CD8-positive, alpha-beta memory T cell (primary cell): Measurements from ENCODE around the gene DUSP28. TPM values are rescaled to one million over a fixed set of nuclear protein-coding genes. Genes with fewer than 3 reads are reported as not detected.

Experiments used
- CTCF ChIA-PET: fragments of 350-600 bp; sonication (Branson Sonifier 250); formaldehyde crosslinking; loops from one replicate; lab custom pipeline; 2021; ENCODE audit warnings: antibody characterized with exemption; lab: Charles Lee
- POLR2A ChIA-PET: fragments of 350-600 bp; sonication (Branson Sonifier 250); formaldehyde crosslinking; loops from one replicate; lab custom pipeline; 2021; ENCODE audit warnings: antibody characterized with exemption; lab: Charles Lee
- DNase-seq, 5 donors: peaks; one replicate each; pipeline versions ENCODE4 v3.0.0 to v3.0.0-alpha.2; 2020 to 2022; ENCODE audit warnings: mixed read lengths in 1 of 5
- H3K27ac ChIP-seq: one replicate; pipeline ENCODE4 v1.7.0; 2013; ENCODE audit warnings: low read depth, mild to moderate bottlenecking, low read length, moderate library complexity
- H3K27me3 ChIP-seq: 2 replicates; pipeline ENCODE4 v1.7.0; 2013; ENCODE audit warnings: low read length, mild to moderate bottlenecking; ENCODE audit not compliant: insufficient read depth, poor library complexity, severe bottlenecking
- H3K36me3 ChIP-seq: 2 replicates; pipeline ENCODE4 v1.7.0; 2013; ENCODE audit warnings: mild to moderate bottlenecking, low read length, moderate library complexity; ENCODE audit not compliant: insufficient read depth
- H3K4me1 ChIP-seq: 2 replicates; pipeline ENCODE4 v1.7.0; 2013; ENCODE audit warnings: mild to moderate bottlenecking, low read length, moderate library complexity; ENCODE audit not compliant: insufficient read depth
- H3K4me3 ChIP-seq: 2 replicates; pipeline ENCODE4 v1.7.0; 2013; ENCODE audit warnings: mild to moderate bottlenecking, low read length
- H3K9me3 ChIP-seq: 2 replicates; pipeline ENCODE4 v1.7.0; 2013; ENCODE audit warnings: mild to moderate bottlenecking, low read length
- H3K27ac Mint-ChIP-seq, 8 donors: one replicate each; pipeline ENCODE4 v1.8.0; 2020 to 2021; ENCODE audit warnings: mixed read lengths in 8 of 8, mild to moderate bottlenecking in 6 of 8, inconsistent platforms in 3 of 8, moderate library complexity in 3 of 8
- H3K27me3 Mint-ChIP-seq, 2 donors: one replicate each; pipeline ENCODE4 v1.8.0; 2020 to 2021; ENCODE audit warnings: mixed read lengths in 2 of 2, mild to moderate bottlenecking in 1 of 2, moderate library complexity in 1 of 2
- H3K36me3 Mint-ChIP-seq, 3 donors: one replicate each; pipeline ENCODE4 v1.8.0; 2020 to 2021; ENCODE audit warnings: mixed read lengths in 3 of 3, inconsistent platforms in 1 of 3, mild to moderate bottlenecking in 1 of 3
- H3K4me1 Mint-ChIP-seq, 3 donors: one replicate each; pipeline ENCODE4 v1.8.0; 2020 to 2021; ENCODE audit warnings: mixed read lengths in 3 of 3, inconsistent platforms in 1 of 3, mild to moderate bottlenecking in 1 of 3
- H3K4me3 Mint-ChIP-seq, 7 donors: one replicate each; pipeline ENCODE4 v1.8.0; 2020 to 2021; ENCODE audit warnings: mixed read lengths in 7 of 7, mild to moderate bottlenecking in 6 of 7, moderate library complexity in 4 of 7, inconsistent platforms in 2 of 7
- H3K9me3 Mint-ChIP-seq, 5 donors: one replicate each; pipeline ENCODE4 v1.8.0; 2020 to 2022; ENCODE audit warnings: mixed read lengths in 5 of 5, mild to moderate bottlenecking in 3 of 5, moderate library complexity in 2 of 5, inconsistent platforms in 1 of 5
- polyA plus RNA-seq: library from polyadenylated mRNA; unstranded; fragments of 300-500 nt; fragmentation: Illumina TruSeq; gene quantifications from one replicate; pipeline ENCODE4 v1.2.3, GENCODE V29; 2021
- total RNA-seq, 2 experiments: library from RNA; stranded (reverse); gene quantifications; one replicate each; pipeline ENCODE4 v1.2.3, GENCODE V29; 2021

DUSP28 gene
- total and polyA plus RNA-seq, 3 experiments from 2014 or later, result 7.0 to 22.0 (median 7.0) TPM

DNA sequence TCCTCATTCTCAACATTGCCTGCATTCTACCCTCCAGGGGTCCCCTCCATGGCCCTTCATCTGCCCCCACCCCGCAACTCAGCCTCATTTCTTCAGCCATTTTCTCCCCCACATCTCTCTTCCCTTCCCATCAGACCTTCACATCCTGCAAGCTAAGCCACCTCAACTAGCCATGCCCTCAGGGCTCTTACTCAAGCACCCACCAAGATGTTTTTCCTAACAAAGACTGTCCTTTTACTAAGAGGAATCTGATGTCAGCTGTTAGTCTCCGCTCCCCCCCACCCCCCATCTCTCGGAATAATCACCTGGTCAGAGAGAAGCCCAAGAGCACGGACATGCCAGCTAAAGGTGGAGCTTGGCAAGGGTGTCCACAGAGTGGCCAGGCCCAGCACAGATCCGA, 21.7 kb downstream of the DUSP28 start:
- H3K27me3 ChIP-seq, result no peaks in the 10 kb centered on the region
- ChIA-PET POLR2A (interaction anchor here (0.7 kb wide), 1 partner anchor 16 kb away, joined by 3 read pairs; no protein-coding TSS in a partner anchor), CTCF (interaction anchor here (1.0 to 1.8 kb wide), 2 partner anchors 21 to 68 kb away, joined by 3 to 4 read pairs; partner anchors contain the start of gene DUSP28)
- H3K27ac ChIP-seq, result no peak overlapping the region
- Mint-ChIP-seq H3K4me3 (peak overlapping the region in 1 of 7 donors; percentile 61), H3K36me3 (peaks cover 6 to 42% (median 7%) of the 10 kb centered on the region in 3 donors), H3K27me3 (no peaks in the 10 kb centered on the region), H3K9me3 (no peaks in the 10 kb centered on the region), H3K27ac (peak overlapping the region in 4 of 8 donors; percentile 42 to 64 (median 55)), H3K4me1 (peaks cover 42 to 66% (median 58%) of the 10 kb centered on the region in 3 donors)
- H3K36me3 ChIP-seq, result peaks cover 5% of the 10 kb centered on the region
- no peak overlapping the region for H3K4me3 ChIP-seq
- no peak for DNase-seq
- no peaks in the 10 kb centered on the region for H3K9me3 ChIP-seq
- H3K4me1 ChIP-seq, result peaks cover 37% of the 10 kb centered on the region

DNA sequence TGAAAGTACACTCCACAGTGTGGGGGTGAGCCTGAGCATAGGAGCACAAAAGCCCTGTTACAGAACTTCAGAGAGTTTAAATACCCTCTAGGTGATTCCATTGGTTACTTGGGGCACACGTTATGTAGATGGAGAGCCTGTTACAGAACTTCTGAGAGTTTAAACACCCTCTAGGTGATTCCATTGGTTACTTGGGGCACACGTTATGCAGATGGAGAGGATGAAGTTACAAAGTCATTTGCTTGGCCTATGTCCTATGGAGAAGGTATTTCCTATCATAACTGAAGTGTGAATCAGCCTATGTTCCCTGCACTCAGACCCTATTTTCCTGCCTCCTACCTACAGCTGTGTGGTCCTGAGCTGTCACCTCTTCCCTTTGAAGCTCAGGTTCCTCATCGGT, 22.6 kb downstream of the DUSP28 start:
- H3K9me3 Mint-ChIP-seq, result no peaks in the 10 kb centered on the region
- Histone ChIP-seq H3K4me1 (peaks cover 44% of the 10 kb centered on the region), H3K4me3 (no peak overlapping the region), H3K36me3 (peaks cover 5% of the 10 kb centered on the region), H3K27me3 (no peaks in the 10 kb centered on the region), H3K27ac (no peak overlapping the region), H3K9me3 (no peaks in the 10 kb centered on the region)
- H3K4me3 Mint-ChIP-seq, result peak overlapping the region in 1 of 7 donors; percentile 61
- POLR2A ChIA-PET, result no interaction called here
- peaks cover 6 to 39% (median 7%) of the 10 kb centered on the region in 3 donors for H3K36me3 Mint-ChIP-seq
- H3K27ac Mint-ChIP-seq, result peak overlapping the region in 3 of 8 donors; percentile 42 to 55 (median 52)
- H3K27me3 Mint-ChIP-seq, result no peaks in the 10 kb centered on the region
- no peak for DNase-seq
- H3K4me1 Mint-ChIP-seq, result peaks cover 49 to 73% (median 66%) of the 10 kb centered on the region in 3 donors
- CTCF ChIA-PET, result interaction anchor here (1.8 kb wide), 1 partner anchor 69 kb away, joined by 4 read pairs; no protein-coding TSS in a partner anchor

DNA sequence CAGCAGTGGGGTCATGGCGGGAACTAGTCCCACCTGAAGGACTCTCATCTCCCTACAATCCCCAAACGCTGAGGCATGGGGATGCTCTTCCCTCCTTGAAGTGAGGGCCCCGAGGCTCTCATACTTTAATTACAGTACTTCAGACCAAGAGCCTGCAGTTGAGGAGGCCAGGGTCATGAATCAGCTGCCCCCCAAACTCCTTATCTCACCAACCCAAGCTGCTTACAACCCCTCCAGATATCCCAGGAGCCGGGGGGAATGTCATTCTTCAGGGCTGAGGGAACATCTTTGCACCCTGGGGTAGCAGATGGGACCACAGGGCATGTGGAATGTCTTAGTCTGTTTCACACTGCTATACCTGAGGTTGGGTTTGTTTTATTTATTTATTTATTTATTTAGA, 23.6 kb downstream of the DUSP28 start:
- Histone ChIP-seq H3K27ac (no peak overlapping the region), H3K4me1 (peaks cover 50% of the 10 kb centered on the region), H3K9me3 (no peaks in the 10 kb centered on the region), H3K27me3 (no peaks in the 10 kb centered on the region), H3K36me3 (peaks cover 5% of the 10 kb centered on the region), H3K4me3 (no peak overlapping the region)
- ChIA-PET CTCF (interaction anchor here (4.4 kb wide), 1 partner anchor 28 kb away, joined by 22 read pairs; no protein-coding TSS in a partner anchor), POLR2A (no interaction called here)
- Mint-ChIP-seq H3K4me3 (peak overlapping the region in 2 of 7 donors; percentile 61 to 79), H3K4me1 (peaks cover 57 to 80% (median 74%) of the 10 kb centered on the region in 3 donors), H3K27ac (peak overlapping the region in 1 of 8 donors; percentile 42), H3K9me3 (no peaks in the 10 kb centered on the region), H3K36me3 (peaks cover 6 to 39% (median 7%) of the 10 kb centered on the region in 3 donors), H3K27me3 (peaks cover 0 to 2% of the 10 kb centered on the region in 2 donors)
- DNase-seq, result no peak

DNA sequence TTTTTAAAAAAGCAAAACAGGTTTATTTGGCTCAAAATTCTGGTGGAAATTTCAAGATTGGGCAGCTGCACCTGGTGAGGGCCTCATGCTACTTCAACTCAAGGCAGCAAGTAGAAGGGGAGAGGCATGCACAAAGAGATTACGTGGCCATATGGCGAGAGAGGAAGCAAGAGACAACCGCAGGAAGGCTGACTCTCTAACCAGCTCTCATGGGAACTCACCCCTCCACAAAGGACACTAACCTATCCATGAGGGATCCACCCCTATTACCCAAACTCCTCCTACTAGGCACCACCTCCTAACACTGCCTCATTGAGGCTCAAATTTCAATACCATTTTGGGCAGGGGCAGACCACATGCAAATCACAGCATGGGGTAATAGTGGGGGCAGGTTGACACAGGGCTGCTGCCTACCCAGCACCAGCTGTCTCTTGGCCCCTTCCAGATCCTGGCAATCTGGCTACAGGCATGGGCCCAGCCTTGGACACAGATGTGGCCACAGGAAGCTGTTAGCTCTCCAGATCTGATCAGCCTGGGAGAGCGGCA, 24.4 kb downstream of the DUSP28 start:
- peaks cover 5% of the 10 kb centered on the region for H3K36me3 ChIP-seq
- Mint-ChIP-seq H3K4me3 (peak overlapping the region; percentile 41 to 98 (median 76)), H3K27me3 (peaks cover 0 to 2% of the 10 kb centered on the region in 2 donors), H3K9me3 (no peaks in the 10 kb centered on the region), H3K27ac (peak overlapping the region in 5 of 8 donors; percentile 21 to 99 (median 78)), H3K36me3 (peaks cover 6 to 43% (median 7%) of the 10 kb centered on the region in 3 donors), H3K4me1 (peaks cover 54 to 77% (median 70%) of the 10 kb centered on the region in 3 donors)
- no peak overlapping the region for H3K27ac ChIP-seq
- H3K27me3 ChIP-seq, result no peaks in the 10 kb centered on the region
- no peak overlapping the region for H3K4me3 ChIP-seq
- ChIA-PET CTCF (interaction anchor here (4.4 to 5.6 kb wide), 3 partner anchors 18 to 70 kb away, joined by 22 to 68 read pairs (median 37); no protein-coding TSS in a partner anchor), POLR2A (interaction anchor here (3.6 to 4.6 kb wide), 4 partner anchors 15 to 37 kb away, joined by 22 to 99 read pairs (median 35); partner anchors contain the start of genes DUSP28 and RNPEPL1)
- peak in 1 of 5 donors; percentile 26 for DNase-seq
- H3K4me1 ChIP-seq, result peaks cover 45% of the 10 kb centered on the region
- no peaks in the 10 kb centered on the region for H3K9me3 ChIP-seq

DNA sequence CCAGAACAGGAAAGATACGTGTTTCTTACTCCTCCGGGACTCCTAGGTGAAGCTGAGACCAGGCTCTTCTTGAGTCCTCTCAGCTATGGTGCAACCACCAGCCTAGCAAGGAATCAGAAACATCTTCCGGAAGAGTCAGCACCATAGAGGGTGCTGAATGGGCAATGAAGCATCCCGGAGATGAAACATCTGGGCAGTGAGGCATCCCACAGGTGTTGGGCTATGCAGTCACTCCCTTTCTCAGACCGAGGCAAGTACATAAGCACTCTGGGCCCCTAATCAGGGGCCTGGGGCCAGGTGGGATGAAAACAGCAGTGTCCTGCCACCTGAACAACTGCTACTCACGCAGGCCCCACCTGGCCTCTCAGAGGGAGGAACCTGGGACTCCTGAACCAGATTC, 24.9 kb downstream of the DUSP28 start:
- Mint-ChIP-seq H3K27ac (peak overlapping the region in 4 of 8 donors; percentile 56 to 99 (median 79)), H3K36me3 (peaks cover 6 to 44% (median 7%) of the 10 kb centered on the region in 3 donors), H3K9me3 (no peaks in the 10 kb centered on the region), H3K27me3 (peaks cover 0 to 2% of the 10 kb centered on the region in 2 donors), H3K4me1 (peaks cover 49 to 77% (median 65%) of the 10 kb centered on the region in 3 donors), H3K4me3 (peak overlapping the region; percentile 59 to 98 (median 94))
- peaks cover 39% of the 10 kb centered on the region for H3K4me1 ChIP-seq
- no peaks in the 10 kb centered on the region for H3K9me3 ChIP-seq
- peak overlapping the region; percentile 80 for H3K27ac ChIP-seq
- H3K27me3 ChIP-seq, result no peaks in the 10 kb centered on the region
- H3K36me3 ChIP-seq, result peaks cover 5% of the 10 kb centered on the region
- peak in 1 of 5 donors; percentile 27 for DNase-seq
- peak overlapping the region; percentile 97 for H3K4me3 ChIP-seq
- ChIA-PET POLR2A (interaction anchor here (1.1 to 4.6 kb wide), 6 partner anchors 12 to 37 kb away, joined by 3 to 99 read pairs (median 25); partner anchors contain the start of genes ANKMY1, DUSP28 and RNPEPL1), CTCF (interaction anchor here (1.8 to 5.6 kb wide), 6 partner anchors 16 to 72 kb away, joined by 4 to 68 read pairs (median 19); partner anchors contain the start of genes DUSP28 and RNPEPL1)

DNA sequence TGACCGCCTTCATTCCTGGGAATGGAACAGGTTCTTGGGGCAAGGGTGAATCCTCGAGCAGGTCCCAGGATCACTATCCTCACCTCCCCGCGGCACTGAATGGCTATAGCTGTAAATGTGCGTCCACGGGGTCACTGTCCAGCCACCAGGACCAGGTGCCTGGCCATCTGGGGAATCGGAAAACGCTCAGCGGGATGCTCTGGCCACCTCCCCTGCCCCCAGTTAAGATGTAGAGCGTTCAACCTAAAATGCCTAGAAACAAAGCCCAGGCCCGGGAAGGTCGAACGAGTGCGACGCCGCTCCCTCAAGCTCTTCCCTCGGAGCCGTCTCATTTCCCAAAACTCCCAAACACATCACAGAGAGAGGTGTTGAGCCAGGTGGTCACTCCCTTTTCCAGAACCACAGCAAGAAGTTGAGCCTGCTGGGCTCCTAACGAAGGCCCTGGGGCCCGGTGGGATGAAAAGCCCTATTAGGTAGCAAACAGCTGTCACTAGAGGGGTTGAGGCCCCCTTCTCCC, 25.6 kb downstream of the DUSP28 start:
- H3K36me3 ChIP-seq, result peaks cover 5% of the 10 kb centered on the region
- no peaks in the 10 kb centered on the region for H3K27me3 ChIP-seq
- Mint-ChIP-seq H3K4me1 (peaks cover 47 to 73% (median 58%) of the 10 kb centered on the region in 3 donors), H3K9me3 (no peaks in the 10 kb centered on the region), H3K36me3 (peaks cover 4 to 48% (median 6%) of the 10 kb centered on the region in 3 donors), H3K27me3 (peaks cover 0 to 2% of the 10 kb centered on the region in 2 donors), H3K4me3 (peak overlapping the region; percentile 93 to 98 (median 95)), H3K27ac (peak overlapping the region; percentile 92 to 99 (median 96))
- H3K27ac ChIP-seq, result peak overlapping the region; percentile 80
- POLR2A ChIA-PET, result interaction anchor here (1.1 to 4.6 kb wide), 8 partner anchors 12 to 72 kb away, joined by 3 to 99 read pairs (median 15); partner anchors contain the start of genes ANKMY1, DUSP28, GPR35 and RNPEPL1
- peak in 1 of 5 donors; percentile 27 for DNase-seq
- H3K9me3 ChIP-seq, result no peaks in the 10 kb centered on the region
- CTCF ChIA-PET, result interaction anchor here (1.1 to 5.6 kb wide), 13 partner anchors 17 to 123 kb away, joined by 3 to 68 read pairs (median 6); partner anchors contain the start of genes DUSP28 and RNPEPL1
- H3K4me1 ChIP-seq, result peaks cover 35% of the 10 kb centered on the region
- H3K4me3 ChIP-seq, result peak overlapping the region; percentile 97

DNA sequence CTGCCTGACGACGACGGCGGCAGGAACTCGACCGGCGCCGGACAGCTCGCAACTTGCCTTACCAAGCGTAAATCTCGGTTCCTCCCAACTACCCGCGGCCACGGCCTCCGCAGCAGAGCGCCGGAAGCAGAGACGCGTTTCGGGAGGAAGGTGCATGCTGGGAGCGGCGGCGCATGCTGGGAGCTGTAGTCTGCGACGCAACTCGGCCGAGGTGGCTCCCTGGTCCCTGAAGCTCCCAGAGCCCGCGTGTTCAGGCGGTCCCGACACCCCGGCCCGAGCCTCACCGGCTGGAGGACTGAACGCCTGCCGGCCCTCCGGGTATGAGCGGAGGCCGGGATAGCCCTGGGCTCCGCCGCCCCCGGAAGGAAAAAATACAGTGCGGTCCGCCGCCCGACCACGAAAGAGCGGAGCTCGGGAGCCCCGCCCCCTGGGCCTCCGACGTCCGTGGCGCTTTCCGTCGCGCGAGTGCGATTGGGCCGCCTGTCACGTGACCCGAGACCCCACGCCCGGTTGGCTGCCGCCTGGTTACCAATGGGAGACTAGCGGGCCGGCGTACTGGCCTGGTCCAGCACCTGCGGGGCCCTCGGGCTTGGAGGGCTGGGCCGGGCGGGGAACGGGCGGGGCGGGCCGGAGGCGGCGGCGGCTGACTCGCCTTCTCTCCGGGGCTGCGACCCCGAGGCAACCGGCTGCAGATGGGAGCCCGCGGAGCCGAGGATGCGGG, 26.2 kb downstream of the DUSP28 start, which contains the start of gene CAPN10:
Gene CAPN10, plus strand, starts transcription at position 537 of the 721 bp plus-strand sequence. Its CDS starts 178 bp downstream, at position 715.
- ChIA-PET CTCF (interaction anchor here (0.7 to 5.6 kb wide), 16 partner anchors 17 to 122 kb away, joined by 3 to 68 read pairs (median 6); partner anchors contain the start of genes DUSP28, GPR35 and RNPEPL1), POLR2A (interaction anchor here (1.1 to 4.6 kb wide), 9 partner anchors 13 to 72 kb away, joined by 3 to 99 read pairs (median 8); partner anchors contain the start of genes ANKMY1, DUSP28, GPR35 and RNPEPL1)
- Histone ChIP-seq H3K27ac (peak within 1 kb of the TSS; percentile 80), H3K9me3 (no peaks in the 10 kb centered on the region), H3K4me3 (peak within 1 kb of the TSS; percentile 97), H3K36me3 (peaks cover 10% of the 10 kb centered on the region), H3K4me1 (peaks cover 35% of the 10 kb centered on the region), H3K27me3 (no peaks in the 10 kb centered on the region)
- Mint-ChIP-seq H3K27me3 (peaks cover 0 to 2% of the 10 kb centered on the region in 2 donors), H3K9me3 (no peaks in the 10 kb centered on the region), H3K27ac (peak within 1 kb of the TSS; percentile 92 to 99 (median 98)), H3K4me3 (peak within 1 kb of the TSS; percentile 94 to 98 (median 95)), H3K36me3 (peaks cover 0 to 51% (median 3%) of the 10 kb centered on the region in 3 donors), H3K4me1 (peaks cover 47 to 73% (median 55%) of the 10 kb centered on the region in 3 donors)
- peak; percentile 95 to 97 (median 96) for DNase-seq
